Effector CD8-positive, alpha-beta T cell (primary cell): ENCODE measurements around the gene CXCR4.

Experiments used
- DNase-seq: peaks from one replicate; lab custom pipeline; 2025; lab: John Stamatoyannopoulos, UW
- total RNA-seq, 4 experiments: gene quantifications; one replicate each; lab custom pipeline; 2026; lab: John Stamatoyannopoulos, UW

Gene CXCR4
- total RNA-seq: 496 to 1,043 (median 895) reads per million in 4 experiments

DNA sequence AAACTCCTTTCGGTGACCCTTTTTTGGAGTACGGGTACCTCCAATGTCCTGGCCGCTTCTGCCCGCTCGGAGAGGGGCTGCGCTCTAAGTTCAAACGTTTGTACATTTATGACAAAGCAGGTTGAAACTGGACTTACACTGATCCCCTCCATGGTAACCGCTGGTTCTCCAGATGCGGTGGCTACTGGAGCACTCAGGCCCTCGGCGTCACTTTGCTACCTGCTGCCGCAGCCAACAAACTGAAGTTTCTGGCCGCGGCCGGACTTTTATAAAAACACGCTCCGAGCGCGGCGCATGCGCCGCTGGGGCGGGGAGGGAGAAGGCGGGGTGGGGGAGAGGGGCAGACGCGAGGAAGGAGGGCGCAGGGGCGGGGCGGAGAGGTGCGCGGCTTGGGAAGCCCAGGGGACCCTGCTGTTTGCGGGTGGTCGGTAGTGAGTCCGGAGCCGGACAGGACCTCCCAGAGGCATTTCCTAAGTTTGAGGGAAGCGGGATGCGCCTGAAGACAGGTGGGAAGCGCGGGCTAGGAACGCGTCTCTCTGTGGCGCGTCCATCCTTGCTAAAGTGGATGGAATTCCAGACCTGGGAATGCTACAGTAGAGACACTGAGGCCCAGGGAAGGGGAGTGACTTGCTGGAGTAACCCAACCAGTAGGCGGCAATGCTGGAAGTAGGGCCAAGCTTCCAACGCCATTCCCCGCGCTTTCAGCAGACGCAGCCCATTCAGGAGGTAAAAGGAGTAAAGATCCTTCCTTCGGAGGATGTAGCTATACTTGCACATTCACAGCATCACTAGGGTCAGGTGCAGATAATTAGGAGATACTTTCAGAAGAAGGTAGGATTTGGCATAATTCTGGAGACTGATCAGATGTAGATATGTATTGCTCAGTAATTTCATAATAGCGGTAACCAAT, at the start of gene CXCR4:
CXCR4 (minus strand) TSS at position 241 of the 910 bp plus-strand sequence; CDS start at position 152, 89 bp downstream.
- peak; percentile 88 for DNase-seq

DNA sequence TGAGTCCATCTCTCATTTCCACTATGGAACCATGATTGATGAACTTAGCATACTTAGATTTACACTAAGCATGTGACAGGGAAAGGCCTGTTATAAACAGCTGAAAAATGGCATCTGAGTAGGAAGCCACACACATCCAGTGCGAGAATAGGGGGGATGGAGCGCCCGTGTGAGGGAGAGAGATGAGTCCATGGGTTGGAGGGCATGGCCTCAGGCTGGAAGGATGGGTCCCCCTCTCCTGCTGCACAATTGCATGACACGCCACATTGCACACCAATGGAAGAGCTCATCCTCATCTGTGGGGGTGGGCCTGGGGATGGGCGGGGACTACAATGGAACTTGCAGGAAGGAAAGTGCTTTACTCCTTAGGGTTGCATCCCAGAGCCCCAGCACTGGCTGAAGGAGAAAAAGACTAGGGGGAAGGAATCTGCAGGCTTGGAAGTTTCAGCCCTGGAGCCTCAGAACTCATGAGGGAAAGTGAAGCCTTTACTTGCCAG, 46.4 kb upstream of the CXCR4 start:
- no peak for DNase-seq

DNA sequence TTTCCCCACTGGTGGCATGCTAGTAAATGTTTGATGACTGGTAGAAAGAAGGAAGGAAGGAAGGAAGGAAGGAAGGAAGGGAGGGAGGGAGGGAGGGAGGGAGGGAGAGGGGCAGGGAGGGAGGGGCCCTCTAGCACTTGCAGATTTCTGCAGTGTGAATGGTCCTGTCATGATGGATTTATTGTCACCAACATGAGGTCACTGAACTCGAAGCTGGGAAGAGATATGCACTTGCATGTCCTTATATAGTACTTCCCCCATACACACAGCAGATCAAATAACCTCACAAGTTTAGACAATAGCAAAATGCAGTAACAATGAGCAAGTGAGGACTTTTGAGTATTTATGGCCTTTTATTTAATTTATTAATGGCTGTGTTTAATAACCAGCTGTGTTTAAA, 44.5 kb upstream of the CXCR4 start:
- DNase-seq: no peak

DNA sequence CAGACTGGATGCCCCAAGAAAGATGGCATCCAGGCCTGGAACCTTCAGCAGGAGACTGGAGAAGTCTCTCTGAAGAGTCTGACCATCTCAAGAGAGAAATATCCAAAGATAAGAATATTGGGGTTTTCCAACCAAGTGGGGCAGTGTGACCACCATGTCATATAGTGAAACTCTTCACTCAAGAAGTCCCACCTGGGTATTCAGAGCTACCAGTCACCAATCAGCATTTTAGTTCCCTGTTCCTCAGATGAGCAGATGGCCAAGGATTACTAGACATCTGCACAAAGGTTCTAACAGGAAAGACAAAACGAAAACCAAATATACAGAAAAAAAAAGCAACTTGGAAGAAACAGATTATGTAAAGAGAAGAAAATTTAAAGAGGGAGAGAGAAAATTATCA, 38.5 kb upstream of the CXCR4 start:
- no peak for DNase-seq

DNA sequence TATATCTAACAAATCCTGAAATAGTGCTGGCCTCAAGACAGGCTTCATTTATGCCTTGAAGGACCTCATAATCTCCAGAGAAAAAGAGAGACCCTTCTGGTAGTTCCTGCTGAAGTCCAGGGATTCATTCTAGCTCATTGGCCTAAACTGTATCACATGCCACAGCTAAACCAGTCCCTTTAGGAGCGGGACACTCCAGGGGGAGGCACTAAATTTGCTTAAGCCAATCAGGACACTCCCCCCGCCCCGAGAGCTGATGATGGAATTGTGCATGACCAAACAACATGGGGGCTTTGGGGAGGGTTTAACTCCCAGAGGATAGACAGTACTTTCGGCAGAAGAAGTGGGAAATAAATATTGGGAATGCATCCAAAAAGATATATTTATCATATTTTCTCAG, 36.4 kb upstream of the CXCR4 start:
- DNase-seq: no peak

DNA sequence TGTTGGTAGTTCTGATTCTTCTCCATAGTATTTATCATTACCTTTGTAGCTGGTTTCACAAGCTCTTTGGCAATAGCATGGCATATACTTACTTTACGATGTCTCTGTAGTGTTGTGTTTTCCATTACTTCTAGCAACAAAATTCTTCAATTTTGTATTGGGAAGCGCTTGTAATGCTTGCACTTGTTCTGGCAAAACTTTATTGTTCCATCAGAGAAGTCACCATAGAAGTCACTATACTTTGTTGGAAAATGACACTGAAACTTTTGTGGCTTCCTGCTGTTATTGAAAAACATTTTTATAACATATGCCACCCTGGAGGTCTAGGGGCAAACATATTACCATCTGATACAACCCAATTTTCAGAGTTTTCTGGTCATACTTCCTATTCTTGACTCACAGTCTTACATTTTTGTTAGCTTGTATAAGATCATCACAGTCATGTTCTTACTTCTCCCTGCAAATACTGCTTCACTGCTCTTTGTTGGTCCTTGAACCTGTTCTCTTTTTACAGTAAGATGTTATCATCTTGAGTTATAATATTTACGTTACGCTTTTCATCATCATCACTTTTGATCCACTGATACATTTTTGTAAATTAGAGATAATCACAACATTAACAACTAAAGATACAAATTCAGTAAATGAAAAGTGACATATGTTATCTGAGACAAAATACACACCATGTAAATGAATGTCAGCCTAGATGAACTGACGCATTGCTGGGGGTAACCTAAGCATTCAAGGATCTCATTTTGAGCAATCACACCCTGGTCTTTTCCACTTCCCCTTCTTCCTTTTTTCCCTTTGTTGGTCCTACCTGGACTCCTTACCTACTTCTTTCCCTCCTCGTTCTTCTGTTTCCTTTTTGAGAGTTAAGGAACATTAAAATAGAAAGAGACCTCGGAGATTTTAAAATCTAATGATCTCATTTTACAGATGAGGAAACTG, 33.3 kb upstream of the CXCR4 start:
- DNase-seq: no peak

DNA sequence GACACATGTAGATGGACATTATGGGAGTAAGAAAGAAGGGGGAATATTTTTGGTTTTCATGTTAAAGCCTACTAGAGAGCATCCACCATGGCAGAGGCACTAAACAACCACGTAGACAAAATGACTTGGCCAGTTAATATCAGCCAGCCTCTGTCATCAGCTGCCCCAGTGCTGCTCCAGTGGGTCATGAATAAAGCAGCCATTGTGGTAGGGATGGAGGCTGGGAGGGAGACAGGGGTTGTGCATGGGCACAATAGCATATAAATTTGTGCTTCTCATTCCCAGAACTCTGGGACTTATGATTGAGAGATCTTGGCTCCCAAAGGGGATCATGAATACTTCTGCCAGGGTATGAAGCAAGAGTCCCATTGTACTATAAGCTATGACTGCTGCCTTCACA, 31.1 kb upstream of the CXCR4 start:
- DNase-seq: no peak

DNA sequence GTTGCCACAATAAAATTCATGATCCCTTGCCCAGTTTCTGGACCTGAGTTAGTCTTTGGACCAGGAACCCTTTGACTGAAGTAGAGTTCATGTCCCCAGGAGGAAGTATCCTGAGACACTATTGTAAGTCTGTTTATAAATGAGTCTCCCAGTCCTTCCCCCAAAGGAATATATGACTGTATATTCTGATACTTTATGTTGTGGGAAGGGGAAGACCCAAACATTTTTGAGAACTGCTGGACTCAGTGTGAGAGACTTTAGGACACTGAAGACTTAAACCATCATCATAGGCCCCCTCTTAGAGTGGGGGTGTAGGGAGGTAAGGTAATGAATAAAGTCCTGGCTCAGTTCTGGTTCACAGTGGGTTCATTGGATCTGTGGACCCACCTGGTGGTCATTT, 28.6 kb upstream of the CXCR4 start:
- DNase-seq: no peak

DNA sequence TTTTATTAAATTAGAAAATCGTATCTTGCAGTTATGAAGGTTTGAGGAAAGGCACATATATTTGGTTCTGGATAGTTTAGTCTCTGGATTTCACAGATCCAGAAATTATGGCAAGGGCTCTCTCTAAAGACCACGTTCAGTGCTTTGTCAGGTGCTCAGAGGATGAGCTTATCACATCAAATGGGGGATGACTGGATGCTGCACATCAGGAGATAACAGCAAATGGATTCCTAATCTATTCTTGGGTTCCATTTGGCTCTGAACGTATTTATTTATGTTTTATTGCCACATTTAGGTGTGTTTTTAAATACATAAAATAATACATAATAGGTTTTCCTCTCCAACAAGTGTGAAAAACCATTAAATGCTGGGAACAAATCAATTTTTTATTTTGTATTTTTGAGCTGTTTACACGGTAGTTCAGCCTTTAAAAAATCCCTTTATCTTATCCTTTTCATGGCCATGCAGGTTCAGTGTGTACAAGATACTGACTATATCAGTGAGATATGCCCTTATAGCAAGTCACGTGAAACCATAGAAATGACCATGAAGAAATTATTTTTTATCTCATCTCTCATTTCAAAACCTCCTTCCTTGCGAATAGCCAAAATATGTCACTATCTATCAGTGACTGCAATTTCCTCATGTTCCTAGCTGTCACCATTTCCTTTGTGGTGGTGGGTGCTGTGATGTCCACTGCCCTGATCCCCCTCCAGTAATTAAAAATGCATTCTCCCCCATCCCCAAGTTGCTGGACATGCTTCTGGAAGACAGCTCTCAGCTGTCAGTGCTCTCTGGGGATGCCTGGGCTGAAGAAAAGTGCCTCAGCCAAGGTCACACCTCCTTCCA, 25.9 kb upstream of the CXCR4 start:
- DNase-seq: no peak

DNA sequence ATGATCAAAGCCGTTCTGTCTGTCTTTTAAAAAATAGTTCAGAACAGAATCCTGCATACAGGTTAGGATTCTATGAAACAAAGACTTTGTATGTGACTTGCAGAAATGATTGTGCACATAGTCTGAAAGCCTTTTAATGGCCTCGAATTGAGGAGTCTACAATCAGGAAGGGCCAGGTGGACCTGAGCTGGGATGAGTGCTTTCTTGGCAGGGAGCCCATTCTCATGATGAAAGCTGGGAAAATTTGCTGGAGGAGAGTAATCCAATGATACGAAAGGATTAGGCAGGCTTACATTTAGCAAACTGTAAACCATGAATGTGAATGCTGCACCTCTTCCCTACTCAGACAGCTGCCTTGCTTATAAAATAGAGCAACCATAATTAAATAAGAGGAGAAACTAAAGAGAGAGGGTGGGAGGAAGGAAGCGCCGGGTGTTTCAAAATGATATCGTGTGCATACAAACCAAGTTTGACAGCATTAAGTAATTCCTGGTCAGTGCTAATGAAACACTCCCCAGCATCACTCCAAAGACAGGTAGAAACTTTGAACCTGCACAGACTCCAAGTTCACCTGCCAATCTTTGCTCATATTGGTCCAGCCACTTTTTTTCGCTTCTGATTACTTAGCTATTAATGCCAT, 23.7 kb upstream of the CXCR4 start:
- DNase-seq: no peak

DNA sequence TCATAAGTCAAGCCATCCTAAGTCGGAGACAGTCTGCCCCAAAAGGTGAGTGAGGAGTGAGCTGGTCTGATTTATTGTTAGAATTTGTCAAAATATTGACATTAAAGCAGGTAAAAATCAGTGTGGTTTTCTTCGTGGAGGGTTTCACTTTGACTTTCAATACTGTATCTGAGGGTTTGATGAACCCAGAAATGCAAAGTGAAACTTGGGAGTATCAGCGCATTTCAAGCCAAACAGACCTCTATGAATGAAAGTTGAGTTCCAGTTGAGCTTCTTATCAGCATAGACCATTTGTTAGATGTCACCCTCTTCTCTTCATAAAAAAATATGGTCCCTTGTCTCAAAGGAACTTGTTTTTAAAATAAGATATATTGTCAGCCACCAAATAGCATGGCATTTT, 21.7 kb upstream of the CXCR4 start:
- no peak for DNase-seq

DNA sequence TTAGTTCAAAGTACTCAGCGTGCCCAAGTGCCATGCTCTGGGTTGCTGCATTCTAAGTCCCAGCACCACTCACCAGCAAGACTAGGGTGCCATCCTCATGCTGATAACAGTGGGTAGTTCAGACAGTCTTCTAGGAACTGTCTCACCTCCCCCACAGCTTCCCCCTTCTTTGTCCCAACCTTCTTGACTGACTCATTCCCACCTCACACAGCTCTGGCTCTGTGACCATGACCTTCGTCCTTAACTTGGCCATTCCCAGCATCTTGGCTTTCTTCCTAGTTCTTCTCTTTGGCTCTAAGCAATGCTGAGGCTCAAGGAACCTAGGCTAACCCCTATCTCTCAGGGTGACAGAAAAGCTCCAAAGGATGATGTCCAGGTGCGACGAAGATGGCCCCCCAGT, 20.0 kb upstream of the CXCR4 start:
- DNase-seq: no peak

DNA sequence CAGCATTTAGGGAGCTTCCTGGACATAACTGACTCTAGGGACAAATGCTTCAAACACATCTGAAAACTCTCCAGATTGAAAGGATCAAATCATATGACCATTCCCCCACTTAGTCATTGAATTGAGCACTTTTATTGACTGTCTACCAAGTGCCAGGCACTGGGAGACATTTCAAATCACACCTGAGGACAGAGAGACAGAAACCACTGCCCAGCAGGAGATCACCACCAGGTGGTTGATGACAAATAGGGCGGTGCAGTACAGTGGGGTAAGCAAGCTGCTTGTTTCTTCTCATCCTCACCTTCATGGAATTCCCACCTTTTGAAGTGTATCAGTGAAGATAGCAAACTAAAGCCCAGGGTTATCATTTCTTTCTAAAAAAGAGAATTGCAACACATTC, 19.0 kb upstream of the CXCR4 start:
- no peak for DNase-seq

DNA sequence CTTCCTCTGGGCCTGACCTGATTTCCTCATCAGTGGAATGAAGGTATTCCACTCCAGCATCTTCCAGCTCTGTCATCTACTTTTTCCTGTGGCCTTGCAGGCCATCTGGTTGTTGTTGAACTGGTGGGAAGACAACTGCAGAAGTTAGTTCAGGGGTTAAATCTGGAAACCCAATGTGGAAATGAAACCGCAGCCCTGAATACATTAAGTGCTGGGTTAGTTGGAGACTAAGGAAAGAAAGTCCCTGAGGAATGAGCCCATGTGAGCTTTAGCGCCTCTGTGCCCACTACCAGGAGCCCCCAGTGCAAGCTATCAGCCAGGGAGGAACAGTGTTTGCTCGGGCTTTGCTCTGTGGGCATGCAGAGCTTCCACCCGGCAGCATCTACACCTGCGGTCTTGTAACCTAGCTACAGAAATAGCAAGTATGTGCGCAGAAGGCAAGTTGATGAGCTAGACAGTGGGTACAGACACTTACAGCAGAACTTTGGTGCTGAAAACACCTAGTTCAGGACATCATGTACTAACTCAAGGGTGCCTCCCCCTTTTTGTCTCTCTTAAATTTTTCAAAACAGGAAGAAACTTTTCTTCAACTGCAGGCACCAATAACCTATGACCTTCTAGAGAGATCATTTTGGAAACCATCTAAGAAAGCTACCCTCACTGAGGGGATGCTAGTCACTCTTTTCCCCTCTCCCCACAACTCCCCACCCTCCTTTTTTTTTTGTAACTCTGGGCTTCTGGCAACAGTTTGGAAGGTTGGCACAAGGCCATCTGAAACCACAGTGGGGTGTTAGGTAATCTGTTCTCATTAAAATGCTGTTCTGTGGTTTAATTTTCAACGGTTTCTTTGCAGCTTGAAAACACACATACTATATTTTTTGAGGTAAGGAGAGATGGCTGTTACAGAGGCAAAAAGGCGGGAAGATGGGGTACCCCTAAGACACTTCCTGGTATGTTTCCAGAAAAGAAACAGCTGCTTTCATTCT, 18.3 kb upstream of the CXCR4 start:
- peak; percentile 66 for DNase-seq

DNA sequence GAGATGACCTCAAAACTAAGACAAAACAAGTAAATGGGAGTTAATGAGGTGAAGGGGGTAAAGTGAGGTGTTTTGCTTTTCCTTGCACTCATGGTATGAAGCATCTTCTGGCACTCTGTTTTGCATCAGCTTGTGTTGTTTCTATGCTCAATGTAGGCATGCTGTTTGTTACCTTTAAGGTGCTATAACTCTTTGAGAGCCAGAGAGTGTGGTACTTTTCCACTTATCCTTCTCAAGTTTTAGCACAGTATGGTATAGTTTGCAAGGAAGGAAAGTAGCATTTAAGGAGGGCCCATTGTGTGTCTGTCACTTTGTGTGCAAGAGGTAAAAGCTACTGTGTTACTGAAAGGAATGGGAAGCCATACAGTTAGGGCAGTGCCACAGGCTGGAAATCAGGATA, 17.5 kb upstream of the CXCR4 start:
- no peak for DNase-seq

DNA sequence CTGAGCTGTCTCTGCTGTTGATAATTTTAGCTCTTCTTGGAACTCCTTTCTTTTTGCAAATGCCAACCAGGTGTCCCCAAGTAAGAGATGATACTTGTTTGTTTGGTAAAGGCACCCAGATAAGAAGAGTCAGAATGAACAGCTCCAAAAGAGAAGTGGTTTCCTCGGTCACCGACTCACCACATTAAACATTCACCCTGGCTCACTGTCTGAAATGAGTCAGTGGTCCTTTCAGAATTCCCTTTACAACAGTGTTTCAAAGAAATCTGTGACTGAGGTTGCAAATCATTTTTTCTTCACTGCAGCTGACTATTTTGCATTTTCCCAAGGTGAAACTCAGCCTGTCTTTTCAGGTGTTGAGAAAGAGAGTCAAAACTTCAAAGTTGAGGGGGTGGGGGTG, 16.2 kb upstream of the CXCR4 start:
- peak; percentile 37 for DNase-seq

DNA sequence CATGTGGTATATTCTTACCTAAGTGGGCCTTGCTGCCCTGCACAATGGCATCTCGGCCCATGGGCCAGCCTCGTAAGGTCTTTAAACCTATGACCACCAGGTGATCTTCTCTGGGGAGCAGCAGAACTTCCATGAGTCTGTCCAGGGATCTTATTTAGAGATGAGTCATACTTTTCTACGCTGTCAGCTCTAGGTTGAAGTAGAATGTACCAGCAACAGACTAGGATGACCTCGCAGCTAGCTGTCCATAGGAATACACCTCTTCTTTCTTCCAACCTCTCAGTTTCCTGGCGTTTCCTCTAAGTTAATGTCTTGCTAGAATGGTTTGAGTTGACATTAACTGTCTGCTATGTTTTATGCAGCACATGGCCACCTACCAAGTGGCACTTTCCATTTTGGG, 15.6 kb upstream of the CXCR4 start:
- DNase-seq: no peak

DNA sequence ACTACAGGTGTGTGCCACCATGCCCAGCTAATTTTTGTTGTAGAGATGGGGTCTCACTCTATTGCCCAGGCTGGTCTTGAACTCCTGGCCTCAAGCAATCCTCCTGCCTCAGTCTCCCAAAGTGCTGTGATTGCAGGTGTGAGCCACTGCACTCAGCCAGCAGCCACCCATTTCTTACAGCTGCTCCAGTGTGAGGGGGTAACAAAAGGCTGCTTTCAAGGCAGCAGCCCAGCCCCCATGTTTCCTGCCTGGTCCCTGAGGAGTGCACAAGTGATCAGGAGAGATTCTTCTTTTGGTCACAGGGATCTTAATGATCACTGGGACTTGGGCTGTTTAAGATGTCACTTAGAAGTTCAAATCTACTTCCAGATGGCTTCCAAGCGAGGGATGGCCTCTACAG, 15.2 kb upstream of the CXCR4 start:
- DNase-seq: no peak

DNA sequence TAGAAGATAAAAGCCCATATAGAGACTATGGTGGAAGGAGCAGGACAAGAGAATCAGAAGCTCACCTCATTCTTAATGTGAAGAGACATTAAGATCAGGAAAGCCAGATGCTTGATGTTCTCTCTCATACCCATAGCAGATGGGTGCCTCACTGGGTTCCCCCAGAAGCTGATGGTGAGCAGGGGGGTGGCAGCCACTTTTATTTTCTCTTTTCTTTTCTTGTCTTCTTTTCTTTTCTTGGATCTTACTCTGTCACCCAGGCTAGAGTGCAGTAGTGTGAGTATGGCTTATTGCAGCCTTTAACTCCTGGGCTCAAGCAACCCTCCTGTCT, 14.8 kb upstream of the CXCR4 start:
- DNase-seq: no peak
